ENCODE data around the gene ASPM. TPM values are rescaled to one million over a fixed set of nuclear protein-coding genes. Genes with fewer than 3 reads are reported as not detected.

ASPM gene
- polyA plus RNA-seq, 1 donor (not counting 4 experiments of a cell fraction or from before 2014, with no cell fraction given), result 10.0 TPM

- Histone ChIP-seq H3K4me3 (ENCODE audit: control insufficient read depth in 2 of 3, extremely low read depth in 1 of 3, insufficient read depth in 2 of 3, low read depth in 1 of 3, low read length in 3 of 3) (no peak overlapping the region), H3K9ac (ENCODE audit: control insufficient read depth, extremely low read depth, insufficient read depth, low read length) (no peak overlapping the region), H3K27me3 (ENCODE audit: control insufficient read depth, extremely low read depth, insufficient read depth, low read length) (no peaks in the 10 kb centered on the region), H4K20me1 (ENCODE audit: control insufficient read depth, extremely low read depth, insufficient read depth, low read length) (no peaks in the 10 kb centered on the region), H3K27ac (ENCODE audit: control insufficient read depth, insufficient read depth, low read length) (no peak overlapping the region), H3K4me1 (ENCODE audit: control insufficient read depth, extremely low read depth, insufficient read depth, low read length) (no peaks in the 10 kb centered on the region), H3K4me2 (ENCODE audit: control insufficient read depth, extremely low read depth, insufficient read depth, low read depth, low read length) (no peak overlapping the region), H3K79me2 (ENCODE audit: control insufficient read depth, insufficient read depth, low read length) (no peaks in the 10 kb centered on the region), H2AFZ (ENCODE audit: control insufficient read depth, low read length) (no peak overlapping the region), H3K36me3 (ENCODE audit: control insufficient read depth in 2 of 2, extremely low read depth in 1 of 2, insufficient read depth in 2 of 2, low read length in 2 of 2) (peaks cover 0 to under 1% of the 10 kb centered on the region in 2 experiments), H3K9me3 (ENCODE audit: control insufficient read depth, low read depth, low read length) (no peaks in the 10 kb centered on the region), H3K9me1 (ENCODE audit: control insufficient read depth, extremely low read depth, insufficient read depth, low read length) (no peaks in the 10 kb centered on the region)
- no peak for DNase-seq (ENCODE audit: low read depth, low spot score)
- dilution Hi-C loops (cut with MboI; ENCODE audit: extremely low pct_ligation_motif_present, low sequenced_read_pairs), result no loop called here
- no peak for FAIRE-seq
- no peak for TF ChIP-seq CTCF (optimal IDR thresholded peaks at IDR 0.05 in 1 of 3, IDR thresholded peaks at IDR 0.05 in 1 of 3, conservative IDR thresholded peaks at IDR 0.05 in 1 of 3; ENCODE audit: extremely low read depth in 1 of 3, insufficient read depth in 2 of 3, low read length in 3 of 3)
- TF ChIP-seq EZH2 (IDR thresholded peaks at IDR 0.05; ENCODE audit: low read length), result no peak
Measured at GRCh38 chr1:197184190-197184589, 37.7 kb upstream of the ASPM start.

GRCh38 chr1:197183195-197183748 is 36.8 kb upstream of the ASPM start:
- dilution Hi-C loops (cut with MboI; ENCODE audit: extremely low pct_ligation_motif_present, low sequenced_read_pairs), result no loop called here
- no peaks in the 10 kb centered on the region for H3K27me3 ChIP-seq (ENCODE audit: control insufficient read depth, extremely low read depth, insufficient read depth, low read length)
- H3K4me3 ChIP-seq (ENCODE audit: control insufficient read depth in 2 of 3, extremely low read depth in 1 of 3, insufficient read depth in 2 of 3, low read depth in 1 of 3, low read length in 3 of 3), result no peak overlapping the region
- H3K79me2 ChIP-seq (ENCODE audit: control insufficient read depth, insufficient read depth, low read length), result no peaks in the 10 kb centered on the region
- no peak overlapping the region for H3K4me2 ChIP-seq (ENCODE audit: control insufficient read depth, extremely low read depth, insufficient read depth, low read depth, low read length)
- no peaks in the 10 kb centered on the region for H3K4me1 ChIP-seq (ENCODE audit: control insufficient read depth, extremely low read depth, insufficient read depth, low read length)
- no peaks in the 10 kb centered on the region for H3K9me3 ChIP-seq (ENCODE audit: control insufficient read depth, low read depth, low read length)
- TF ChIP-seq CTCF (optimal IDR thresholded peaks at IDR 0.05 in 1 of 3, IDR thresholded peaks at IDR 0.05 in 1 of 3, conservative IDR thresholded peaks at IDR 0.05 in 1 of 3; ENCODE audit: extremely low read depth in 1 of 3, insufficient read depth in 2 of 3, low read length in 3 of 3) (no peak), EZH2 (IDR thresholded peaks at IDR 0.05; ENCODE audit: low read length) (no peak)
- H3K9me1 ChIP-seq (ENCODE audit: control insufficient read depth, extremely low read depth, insufficient read depth, low read length), result no peaks in the 10 kb centered on the region
- H2AFZ ChIP-seq (ENCODE audit: control insufficient read depth, low read length), result no peak overlapping the region
- H3K36me3 ChIP-seq (ENCODE audit: control insufficient read depth in 2 of 2, extremely low read depth in 1 of 2, insufficient read depth in 2 of 2, low read length in 2 of 2), result peaks cover 0 to 3% of the 10 kb centered on the region in 2 experiments
- no peak overlapping the region for H3K9ac ChIP-seq (ENCODE audit: control insufficient read depth, extremely low read depth, insufficient read depth, low read length)
- H4K20me1 ChIP-seq (ENCODE audit: control insufficient read depth, extremely low read depth, insufficient read depth, low read length), result no peaks in the 10 kb centered on the region
- DNase-seq (ENCODE audit: low read depth, low spot score) (no peak), FAIRE-seq (no peak)
- H3K27ac ChIP-seq (ENCODE audit: control insufficient read depth, insufficient read depth, low read length), result no peak overlapping the region
